NCI-H2196 (cell line): Measurements from ENCODE around the gene BEND5.

Source experiments
- DNase-seq: peaks from one replicate; lab custom pipeline; 2025; ENCODE audit not compliant: unreplicated experiment; lab: John Stamatoyannopoulos, UW

Gene BEND5, protein sequence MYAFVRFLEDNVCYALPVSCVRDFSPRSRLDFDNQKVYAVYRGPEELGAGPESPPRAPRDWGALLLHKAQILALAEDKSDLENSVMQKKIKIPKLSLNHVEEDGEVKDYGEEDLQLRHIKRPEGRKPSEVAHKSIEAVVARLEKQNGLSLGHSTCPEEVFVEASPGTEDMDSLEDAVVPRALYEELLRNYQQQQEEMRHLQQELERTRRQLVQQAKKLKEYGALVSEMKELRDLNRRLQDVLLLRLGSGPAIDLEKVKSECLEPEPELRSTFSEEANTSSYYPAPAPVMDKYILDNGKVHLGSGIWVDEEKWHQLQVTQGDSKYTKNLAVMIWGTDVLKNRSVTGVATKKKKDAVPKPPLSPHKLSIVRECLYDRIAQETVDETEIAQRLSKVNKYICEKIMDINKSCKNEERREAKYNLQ

DNA sequence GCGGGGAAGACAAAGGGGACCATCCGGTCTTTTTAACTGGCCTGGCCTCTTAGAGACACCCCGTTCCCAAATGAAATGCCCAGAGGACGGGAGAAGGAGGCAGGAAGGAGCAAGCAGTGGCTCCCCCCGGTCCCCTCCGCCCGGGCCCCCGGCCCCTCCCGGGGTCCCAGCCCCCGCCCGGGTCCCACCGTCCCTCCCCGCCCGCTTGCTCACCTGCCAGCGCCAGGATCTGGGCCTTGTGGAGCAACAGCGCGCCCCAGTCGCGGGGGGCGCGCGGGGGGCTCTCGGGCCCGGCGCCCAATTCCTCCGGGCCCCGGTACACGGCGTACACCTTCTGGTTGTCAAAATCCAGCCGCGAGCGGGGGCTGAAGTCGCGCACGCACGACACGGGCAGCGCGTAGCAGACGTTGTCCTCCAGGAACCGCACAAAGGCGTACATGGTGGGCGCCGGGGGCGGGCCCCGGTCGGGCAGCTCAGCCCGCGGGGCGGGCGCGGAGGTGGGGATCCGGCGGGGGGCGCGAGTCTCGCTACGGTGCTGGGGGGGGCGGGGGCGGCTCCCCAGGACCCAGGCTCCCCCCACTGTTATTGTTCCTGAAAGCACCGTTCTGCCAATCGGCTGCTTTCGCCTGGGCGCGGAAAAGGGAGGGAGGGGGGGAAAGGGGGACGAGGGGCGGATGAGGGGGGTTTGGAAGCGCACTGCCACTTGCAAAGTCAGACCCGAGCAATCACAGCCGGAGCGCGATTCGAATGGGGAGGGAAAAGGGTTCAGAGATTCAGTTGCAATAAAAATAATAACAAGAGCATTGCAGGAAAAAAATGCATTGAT is at the start of gene BEND5:
Gene BEND5, minus strand, starts transcription at position 499 of the 826 bp plus-strand sequence. Its CDS starts 60 bp downstream, at position 439.
- DNase-seq: peak; percentile 60

DNA sequence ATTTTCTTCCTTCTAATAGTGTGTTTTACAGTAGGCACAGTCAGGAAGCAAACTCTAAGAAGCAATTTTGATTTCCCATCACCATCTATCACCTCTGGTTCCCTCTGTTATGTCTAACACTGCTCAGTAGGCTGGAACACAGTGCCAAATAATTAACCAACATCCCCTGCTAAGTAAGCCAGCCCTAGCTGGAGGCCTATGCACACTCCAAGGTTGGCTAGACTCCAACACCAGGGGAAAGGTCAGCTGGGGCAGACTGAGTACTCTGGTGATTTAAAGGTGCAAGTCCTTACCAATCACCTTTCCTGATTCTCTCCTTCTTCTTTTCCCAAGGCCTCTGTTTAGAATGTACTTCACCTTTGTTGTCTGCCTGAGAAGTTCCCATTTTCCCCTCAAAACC is 46.5 kb upstream of the BEND5 start:
- peak; percentile 55 for DNase-seq

DNA sequence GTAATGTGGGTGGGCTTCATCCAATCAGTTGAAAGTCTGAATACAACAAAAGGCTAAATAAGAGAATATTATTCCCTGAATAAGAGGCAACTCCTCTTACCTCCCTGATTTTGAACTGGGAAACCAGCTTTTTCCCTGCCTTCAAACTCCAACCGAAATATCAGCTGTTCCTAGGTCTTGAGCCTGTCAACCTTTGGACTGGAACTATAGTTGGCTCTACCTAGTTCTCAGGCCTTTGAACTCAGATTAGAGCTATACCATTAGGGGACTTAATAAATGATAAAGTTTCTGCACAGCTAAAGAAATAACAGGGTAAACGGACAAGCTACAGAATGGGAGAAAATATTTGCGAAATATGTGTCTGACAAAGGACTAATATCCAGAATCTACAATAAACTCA is 43.8 kb upstream of the BEND5 start:
- DNase-seq: no peak

DNA sequence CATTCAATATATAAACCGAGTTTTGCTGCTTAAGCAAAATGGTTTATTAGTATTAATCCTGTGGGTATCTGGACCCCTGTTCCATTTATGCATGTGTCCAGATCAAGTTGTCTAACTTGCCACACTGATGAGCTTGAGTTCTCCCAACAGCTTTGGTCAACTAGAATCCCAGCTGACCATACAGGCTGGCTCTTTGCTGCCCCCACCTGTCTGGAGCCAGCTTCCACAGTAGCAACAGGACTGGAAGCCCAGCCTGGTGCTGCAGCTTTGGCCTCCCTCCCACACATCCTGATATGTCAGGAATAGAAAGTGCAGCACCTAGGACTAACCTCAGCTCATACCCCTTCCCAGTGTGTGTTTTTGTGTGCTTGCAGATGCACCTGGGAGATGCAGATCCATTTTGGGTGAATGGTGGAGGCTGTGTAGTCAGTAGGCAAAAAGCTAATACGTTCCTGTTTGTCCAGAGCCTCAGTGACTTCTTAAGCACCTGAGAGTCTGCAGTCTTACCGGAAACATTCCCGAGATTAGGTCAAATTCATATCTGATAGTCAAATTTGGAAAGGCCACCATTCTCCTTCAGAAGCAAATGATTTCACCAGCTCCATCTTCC is 40.9 kb upstream of the BEND5 start:
- DNase-seq: peak; percentile 62

DNA sequence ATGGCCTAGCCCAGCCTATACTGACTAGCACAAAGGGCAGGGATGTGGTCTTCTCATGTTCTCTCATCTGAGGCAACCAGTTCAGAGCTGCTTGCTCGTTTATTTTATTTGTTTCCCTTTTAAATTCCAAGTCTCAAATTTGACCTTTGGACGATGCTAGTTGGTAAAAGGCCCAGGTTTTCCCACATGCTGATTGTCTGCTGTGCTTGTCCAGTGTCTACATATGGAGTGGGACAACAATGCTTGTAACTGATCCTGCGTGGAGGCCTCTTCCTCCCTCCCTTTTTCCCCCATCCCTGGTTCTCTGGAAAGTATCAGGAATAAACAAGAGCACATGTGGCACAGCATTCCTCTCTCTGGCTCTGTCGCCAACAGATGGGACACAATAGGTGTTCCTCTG is 34.0 kb upstream of the BEND5 start:
- peak; percentile 6 for DNase-seq

DNA sequence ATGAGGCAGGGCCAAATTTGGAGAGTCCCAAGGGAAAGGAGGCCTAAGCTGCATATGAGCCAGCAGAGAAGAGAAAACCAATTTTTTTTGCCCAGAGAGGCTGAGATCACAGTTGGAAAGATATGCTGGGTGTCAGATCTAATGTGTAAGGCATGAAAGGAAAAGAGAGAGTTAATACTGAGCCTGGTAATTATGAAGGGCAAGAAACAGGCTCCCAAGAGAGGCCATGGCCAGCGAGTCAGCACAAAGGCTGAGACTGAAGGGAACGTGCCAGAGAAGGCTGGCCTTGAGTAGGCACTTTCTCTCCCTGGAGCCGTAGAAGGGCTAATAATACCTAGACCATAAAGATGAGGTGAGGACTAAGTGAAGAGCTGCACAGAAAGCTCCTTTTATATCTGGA is 31.8 kb upstream of the BEND5 start:
- no peak for DNase-seq

DNA sequence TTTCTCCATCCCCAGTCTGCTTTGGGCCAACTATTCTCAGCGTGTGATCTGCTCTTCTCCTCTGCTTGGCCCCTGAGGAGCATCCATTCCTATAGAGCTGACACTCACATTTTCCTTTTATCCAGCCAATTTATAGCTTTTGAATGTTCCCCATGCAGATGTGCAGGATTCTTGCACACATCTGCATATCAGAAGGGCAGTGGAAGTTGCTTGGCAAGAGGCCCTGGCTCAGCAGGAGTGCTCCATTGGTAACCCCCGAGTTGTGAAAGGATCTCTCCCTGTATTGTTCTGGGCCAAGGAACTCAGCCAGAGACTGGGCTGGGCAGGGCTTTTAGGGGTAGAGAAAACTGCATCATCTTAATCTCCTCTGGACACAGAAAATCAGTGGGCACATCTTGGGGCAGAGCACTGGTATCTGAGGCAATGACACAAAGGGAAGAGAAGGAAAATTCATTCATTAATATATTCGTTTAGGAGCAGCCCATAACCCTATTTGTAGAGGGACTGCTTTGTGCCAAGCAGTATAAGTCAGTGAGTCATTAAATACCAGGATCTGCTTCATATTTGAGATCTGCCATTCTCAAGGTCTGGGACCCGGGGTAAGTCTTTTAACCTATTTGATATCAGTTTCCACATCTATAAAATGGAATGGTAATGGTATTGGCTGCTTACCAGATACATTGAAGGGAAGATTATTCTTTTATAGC is 31.0 kb upstream of the BEND5 start:
- no peak for DNase-seq

DNA sequence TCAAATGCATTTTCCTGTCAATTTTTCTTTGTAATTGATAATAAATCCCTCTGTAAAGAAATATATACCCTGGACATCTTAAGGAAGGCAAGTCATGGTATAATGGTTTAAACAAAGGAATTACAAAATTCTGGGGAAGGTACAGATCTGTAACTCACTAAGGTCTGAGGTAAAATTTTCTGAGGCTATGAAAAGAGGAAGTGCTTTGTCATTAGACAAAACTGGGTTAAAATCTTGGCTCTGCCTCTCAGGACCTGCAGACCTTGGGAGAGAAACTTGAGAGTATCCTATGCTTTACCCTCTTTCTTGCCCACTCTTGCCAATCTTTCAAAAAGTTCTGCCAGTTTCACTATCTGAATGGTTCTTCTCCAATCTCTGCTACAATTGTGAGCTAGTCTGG is 26.8 kb upstream of the BEND5 start:
- DNase-seq: no peak

DNA sequence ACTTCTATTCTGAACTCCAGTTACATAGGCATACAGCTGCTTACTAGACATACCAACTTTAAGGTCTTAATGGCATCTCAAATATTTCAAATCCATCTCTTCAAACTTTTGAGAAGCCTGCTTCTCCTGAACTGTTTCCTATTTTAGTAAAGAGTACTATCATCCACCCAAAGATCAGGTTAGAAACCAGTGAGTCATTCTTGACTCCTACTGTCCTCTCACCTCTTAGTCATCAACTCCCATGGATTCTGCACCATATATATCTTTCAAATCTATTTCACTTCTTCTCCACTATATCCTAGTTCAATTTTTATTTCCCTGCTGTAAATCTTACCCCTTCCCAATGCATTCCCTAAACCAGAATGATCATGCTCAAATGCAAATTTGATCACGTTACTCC is 18.1 kb upstream of the BEND5 start:
- DNase-seq: no peak

DNA sequence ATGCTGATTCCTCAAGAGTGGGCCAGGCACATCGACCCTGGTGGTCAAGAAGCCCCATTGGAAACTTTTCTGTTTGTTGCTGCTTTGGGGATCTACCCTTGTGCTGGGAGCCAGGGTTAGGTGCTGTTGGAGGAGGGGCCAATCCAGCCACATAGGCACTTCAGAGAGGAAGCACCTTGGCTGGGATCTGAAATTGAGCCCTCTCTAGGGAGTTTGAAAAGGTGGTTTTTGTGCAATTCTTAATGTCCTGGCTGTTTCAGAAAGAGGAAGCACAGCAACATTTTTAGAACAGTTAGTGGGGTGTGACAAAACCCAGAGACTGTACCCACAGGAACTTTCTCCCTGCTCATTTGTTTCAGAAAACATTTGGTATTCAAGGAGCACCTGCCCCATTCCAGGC is 17.2 kb upstream of the BEND5 start:
- no peak for DNase-seq

DNA sequence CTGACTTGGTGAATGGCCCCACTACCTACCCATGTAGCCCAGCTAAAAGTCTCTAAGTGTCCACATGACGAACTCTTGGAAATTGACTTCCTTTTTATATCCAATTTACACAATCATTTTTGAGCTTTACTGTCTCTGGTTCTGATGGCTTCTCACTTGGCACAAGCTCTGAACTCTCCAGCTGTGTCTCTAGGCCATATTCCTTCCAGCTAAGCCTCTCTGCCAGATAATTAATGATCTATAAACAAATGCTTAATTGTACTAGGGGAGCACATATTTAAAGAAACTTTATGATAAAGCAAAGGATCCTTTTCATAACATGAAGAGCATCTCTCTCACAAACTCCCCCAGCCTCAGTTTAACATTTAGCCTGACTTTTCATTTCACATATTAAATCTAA is 16.3 kb upstream of the BEND5 start:
- no peak for DNase-seq

DNA sequence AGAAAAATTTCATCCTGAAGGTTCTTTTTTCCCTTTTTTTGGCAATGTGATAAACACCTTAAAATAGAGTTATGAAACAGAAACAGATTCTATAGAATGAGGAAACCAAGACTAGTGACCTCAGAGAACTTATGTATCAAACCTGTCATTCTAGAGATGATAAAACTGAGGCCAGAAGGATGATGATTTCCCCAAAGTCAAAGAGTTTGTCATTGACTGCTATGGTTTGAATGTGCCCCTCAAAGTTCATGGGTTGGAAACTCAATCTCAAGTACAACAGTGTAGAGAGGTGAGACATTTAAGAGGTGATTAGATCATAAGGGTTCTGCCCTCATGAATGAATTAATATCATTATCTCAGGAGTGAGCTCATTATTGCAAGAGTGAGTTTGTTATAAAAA is 13.7 kb upstream of the BEND5 start:
- DNase-seq: no peak

DNA sequence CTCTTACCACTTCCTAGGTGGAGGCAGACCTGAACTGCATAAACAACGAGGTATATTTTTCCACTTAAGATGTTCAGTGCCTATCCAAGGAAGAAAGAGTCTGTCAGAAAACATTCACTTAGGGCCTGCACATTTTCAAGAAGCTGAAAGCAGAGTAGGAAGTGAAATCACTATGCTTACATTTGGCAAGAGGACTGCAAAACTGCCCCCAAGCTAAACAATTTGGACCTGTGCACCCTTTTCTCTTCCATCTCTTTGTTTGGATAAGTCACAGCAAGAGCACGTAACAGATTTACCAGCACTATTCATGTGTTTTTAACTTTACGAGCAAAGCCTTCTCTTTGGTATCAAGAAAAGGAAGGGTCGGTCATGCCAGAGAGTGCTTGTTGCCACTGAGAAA is 13.2 kb upstream of the BEND5 start:
- no peak for DNase-seq

DNA sequence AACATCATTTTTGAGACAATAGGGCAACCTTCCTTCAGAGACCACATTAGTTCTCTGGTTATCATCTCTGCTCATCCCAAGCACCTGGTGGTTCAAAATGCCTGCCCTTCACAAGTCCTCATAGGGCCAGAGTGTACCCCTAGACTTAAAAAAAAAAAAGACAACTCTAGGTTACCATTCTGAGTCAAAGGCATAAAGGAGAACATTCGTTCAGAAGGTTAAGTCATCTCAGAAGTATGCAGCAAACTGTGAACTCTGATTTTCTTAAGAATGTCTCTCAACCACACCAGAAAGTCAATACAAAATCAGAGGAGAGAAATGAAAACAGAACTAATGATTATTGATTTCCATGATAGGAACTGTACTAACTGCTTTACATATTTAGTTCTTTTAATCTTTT is 9.2 kb upstream of the BEND5 start:
- no peak for DNase-seq

DNA sequence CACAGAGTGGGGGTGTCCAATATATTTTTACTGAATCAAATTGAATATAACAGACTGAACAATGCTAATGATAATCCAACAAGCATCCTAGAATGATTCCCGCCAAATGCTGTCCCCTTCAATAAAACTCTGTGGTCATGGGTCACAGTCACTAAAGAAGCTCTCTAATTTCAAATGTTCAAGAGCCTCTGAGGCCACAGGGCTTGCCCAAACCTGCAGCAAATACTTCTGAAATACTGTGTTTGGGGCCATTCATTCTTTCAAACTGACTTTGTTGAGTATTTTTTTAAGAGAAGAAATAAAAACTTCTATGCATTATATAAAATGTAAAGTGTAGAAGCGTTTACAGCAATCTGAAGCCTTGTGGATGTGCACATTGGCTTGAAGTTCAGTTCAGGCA is 7.6 kb upstream of the BEND5 start:
- DNase-seq: peak; percentile 11

DNA sequence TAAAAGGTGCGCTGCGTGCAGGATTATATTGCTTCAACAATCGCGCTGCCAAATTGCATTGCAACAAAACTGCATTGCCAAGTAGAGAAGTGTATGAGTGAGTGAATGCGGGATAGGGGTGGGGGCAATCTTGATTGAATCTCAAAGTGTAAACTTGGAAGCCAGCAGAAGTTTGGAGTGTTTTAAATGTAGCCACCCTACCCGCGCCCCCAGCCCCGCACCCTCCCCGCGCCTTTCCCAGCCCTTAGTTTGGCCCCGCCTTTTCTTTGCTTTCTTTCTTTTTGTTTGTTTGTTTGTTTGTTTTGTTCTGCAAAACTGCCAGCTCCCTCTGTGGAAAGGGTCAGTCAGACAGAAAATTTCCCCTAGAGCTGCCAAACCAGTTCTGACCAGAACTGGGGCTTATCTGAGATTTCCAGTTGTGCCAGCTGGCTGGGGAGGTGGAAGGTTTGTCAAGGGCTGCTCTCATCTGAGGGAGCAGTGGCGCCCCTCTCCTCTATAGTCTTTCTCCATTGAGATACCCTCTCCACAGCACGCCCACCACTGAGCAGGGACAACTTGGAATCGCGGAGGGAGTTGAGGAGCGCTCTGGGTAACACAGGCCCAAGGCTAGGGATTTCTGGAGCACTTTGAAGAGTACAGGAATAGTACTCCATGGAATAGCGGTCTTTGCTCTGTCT is 666 bp upstream of the BEND5 start:
- DNase-seq: peak; percentile 5

DNA sequence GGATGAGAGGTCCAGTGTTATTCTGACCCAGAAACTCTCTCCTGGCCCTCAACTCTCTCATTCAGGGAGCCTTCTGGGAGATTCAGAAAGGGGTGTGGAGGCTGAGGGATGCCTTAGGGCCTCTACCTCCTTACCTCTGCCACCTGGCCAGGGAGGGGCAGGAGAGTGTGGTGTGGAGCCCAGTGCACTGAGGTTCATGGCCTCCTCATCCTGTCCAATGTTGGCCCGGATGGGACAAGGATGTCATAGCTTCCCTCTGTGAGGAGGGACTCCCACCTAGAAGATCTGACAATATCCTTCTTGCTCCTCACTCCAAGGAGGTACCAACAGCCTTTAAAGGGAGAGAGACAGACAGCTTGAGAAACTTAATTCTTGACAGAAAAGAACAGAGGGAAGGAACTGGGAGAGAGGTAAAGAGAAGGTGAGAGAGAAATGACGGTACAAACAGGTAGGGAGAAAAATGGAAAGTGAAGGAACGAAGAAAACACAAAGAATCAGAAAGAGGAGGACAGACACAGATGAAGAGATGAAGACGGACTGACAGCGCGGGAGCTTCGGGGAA is 779 bp downstream of the BEND5 start:
- no peak for DNase-seq

DNA sequence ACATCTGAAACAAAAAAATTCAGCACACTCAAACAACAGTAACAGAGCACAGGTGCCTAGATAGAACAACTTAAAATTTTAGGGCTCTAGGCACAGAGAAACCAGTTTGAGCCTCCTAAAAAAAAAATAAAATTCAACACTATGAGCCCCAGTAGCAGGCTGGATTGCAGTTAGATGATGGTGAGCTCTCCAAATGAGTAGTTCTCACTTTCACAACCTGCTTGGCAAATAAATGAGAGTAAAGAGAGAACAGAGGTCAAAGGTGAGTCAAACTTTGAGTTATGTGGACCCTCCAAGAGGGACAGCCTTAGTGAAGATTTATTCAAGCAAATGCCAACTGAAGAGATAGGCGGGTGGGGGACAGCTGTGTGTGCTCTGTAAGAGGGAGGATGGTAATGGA is 3.6 kb downstream of the BEND5 start:
- no peak for DNase-seq

DNA sequence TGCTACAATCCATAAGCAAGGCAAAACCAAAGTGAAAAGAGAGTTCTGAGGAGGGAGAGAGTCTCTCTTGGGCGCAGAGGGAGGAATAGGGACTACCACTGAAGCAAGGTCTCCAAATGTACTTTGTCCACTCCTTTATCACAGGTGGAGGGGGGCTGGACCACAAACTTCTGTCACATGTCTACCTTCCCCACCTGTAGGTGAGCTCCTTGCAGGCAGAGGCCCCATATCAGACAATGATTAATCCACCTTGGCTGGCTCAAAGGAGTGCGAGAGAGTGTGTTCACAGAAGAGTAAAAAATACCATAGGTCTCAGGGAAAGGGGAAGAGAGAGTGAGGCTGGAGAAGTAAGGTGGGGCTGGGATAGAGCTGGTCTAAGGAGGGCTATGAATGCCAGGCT is 4.5 kb downstream of the BEND5 start:
- DNase-seq: no peak

DNA sequence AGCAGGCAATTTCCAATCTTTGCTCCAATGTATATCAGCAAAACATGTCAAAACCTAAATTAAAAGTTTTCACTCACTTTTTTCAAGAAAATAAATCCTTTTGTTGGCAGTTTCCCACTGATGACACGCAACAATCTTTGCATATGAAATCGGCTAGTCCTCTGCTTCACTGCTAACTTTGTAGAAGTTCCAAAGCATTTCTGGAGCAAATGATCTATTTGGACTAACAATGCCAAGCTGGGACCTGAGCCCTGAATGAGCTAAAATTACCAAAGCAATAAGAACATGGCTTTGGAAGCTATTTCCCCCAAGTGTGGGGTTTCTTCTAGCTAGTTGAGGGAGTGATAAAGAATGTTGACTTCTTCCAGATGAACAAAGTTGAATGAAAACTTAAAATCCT is 5.1 kb downstream of the BEND5 start:
- no peak for DNase-seq
